Naive thymus-derived CD4-positive, alpha-beta T cell (primary cell): ENCODE measurements around the gene ASB1. TPM values are rescaled to one million over a fixed set of nuclear protein-coding genes. Genes with fewer than 3 reads are reported as not detected.

ENCODE experiments used
- ATAC-seq: fragments of 150-1000 bp; cut with Tn5 transposase; 2 replicates; pipeline ENCODE4 v1.10.0; 2021; ENCODE audit warnings: mild to moderate bottlenecking, moderate library complexity
- CTCF ChIA-PET: fragments of 350-600 bp; sonication (Branson Sonifier 250); formaldehyde crosslinking; loops from one replicate; lab custom pipeline; 2021; ENCODE audit warnings: antibody characterized with exemption; lab: Charles Lee
- POLR2A ChIA-PET: fragments of 350-600 bp; sonication (Branson Sonifier 250); formaldehyde crosslinking; loops from one replicate; lab custom pipeline; 2021; ENCODE audit warnings: antibody characterized with exemption, inconsistent platforms; lab: Charles Lee
- DNase-seq, 9 donors: peaks; one replicate each; pipeline versions ENCODE4 v3.0.0 to v3.0.0-alpha.2; 2020 to 2022; ENCODE audit warnings: mixed read lengths in 1 of 9
- H3K27ac ChIP-seq: one replicate; pipeline ENCODE4 v1.7.0; 2013; ENCODE audit warnings: mild to moderate bottlenecking, low read depth, low read length, moderate library complexity
- H3K27me3 ChIP-seq, 2 donors: one replicate each; pipeline ENCODE4 v1.7.0; 2013; ENCODE audit warnings: low read length in 2 of 2, mild to moderate bottlenecking in 2 of 2, moderate library complexity in 2 of 2; ENCODE audit not compliant: control insufficient read depth in 2 of 2, insufficient read depth in 2 of 2
- H3K36me3 ChIP-seq, 3 experiments: 1 replicate in 2 of 3; 2 replicates in 1 of 3; pipeline ENCODE4 v1.7.0; 2013; ENCODE audit warnings: low read length in 3 of 3, mild to moderate bottlenecking in 3 of 3, moderate library complexity in 1 of 3; ENCODE audit not compliant: insufficient read depth in 3 of 3, control insufficient read depth in 2 of 3
- H3K4me1 ChIP-seq, 2 donors: one replicate each; pipeline ENCODE4 v1.7.0; 2013; ENCODE audit warnings: low read length in 2 of 2, mild to moderate bottlenecking in 2 of 2, moderate library complexity in 1 of 2; ENCODE audit not compliant: control insufficient read depth in 2 of 2, insufficient read depth in 2 of 2
- H3K4me3 ChIP-seq: 2 replicates; pipeline ENCODE4 v1.7.0; 2013; ENCODE audit warnings: mild to moderate bottlenecking, low read length
- H3K9me3 ChIP-seq, 3 experiments: 1 replicate in 2 of 3; 2 replicates in 1 of 3; pipeline ENCODE4 v1.7.0; 2013; ENCODE audit warnings: low read length in 3 of 3; ENCODE audit not compliant: control insufficient read depth in 2 of 3
- H3K27ac Mint-ChIP-seq, 9 donors: one replicate each; pipeline ENCODE4 v1.8.0; 2020 to 2022; ENCODE audit warnings: mixed read lengths in 9 of 9, mild to moderate bottlenecking in 8 of 9, moderate library complexity in 5 of 9, inconsistent platforms in 2 of 9
- H3K27me3 Mint-ChIP-seq, 5 donors: one replicate each; pipeline ENCODE4 v1.8.0; 2021 to 2022; ENCODE audit warnings: mixed read lengths in 5 of 5, mild to moderate bottlenecking in 1 of 5
- H3K36me3 Mint-ChIP-seq, 5 donors: one replicate each; pipeline ENCODE4 v1.8.0; 2020 to 2022; ENCODE audit warnings: mixed read lengths in 5 of 5, mild to moderate bottlenecking in 3 of 5, inconsistent platforms in 1 of 5
- H3K4me1 Mint-ChIP-seq, 7 donors: one replicate each; pipeline ENCODE4 v1.8.0; 2020 to 2022; ENCODE audit warnings: mixed read lengths in 7 of 7, mild to moderate bottlenecking in 3 of 7, inconsistent platforms in 1 of 7
- H3K4me3 Mint-ChIP-seq, 10 donors: one replicate each; pipeline ENCODE4 v1.8.0; 2020 to 2022; ENCODE audit warnings: mild to moderate bottlenecking in 10 of 10, mixed read lengths in 10 of 10, moderate library complexity in 6 of 10, inconsistent platforms in 2 of 10
- H3K9me3 Mint-ChIP-seq, 11 donors: one replicate each; pipeline ENCODE4 v1.8.0; 2020 to 2022; ENCODE audit warnings: mixed read lengths in 11 of 11, mild to moderate bottlenecking in 4 of 11, inconsistent platforms in 1 of 11, moderate library complexity in 1 of 11
- intact Hi-C, 2 donors: fragments of 100-400 bp; cut with micrococcal nuclease; formaldehyde crosslinking; loops; one replicate each; pipeline ENCODE4 v1.15.1; 2023
- polyA plus RNA-seq, 2 donors: library from polyadenylated mRNA; unstranded; fragments of 300-500 nt; fragmentation: Illumina TruSeq; gene quantifications; one replicate each; pipeline ENCODE4 v1.2.3, GENCODE V29; 2021
- total RNA-seq, 6 experiments: library from RNA in 5 of 6; stranded (reverse) in 5 of 6; gene quantifications; 1 replicate in 5 of 6; 2 replicates in 1 of 6; pipeline ENCODE4 v1.2.3 and lab custom pipeline; 2021 to 2026

ASB1 gene
- total and polyA plus RNA-seq, 7 experiments from 2014 or later: 17.5 to 55.2 (median 29.3) TPM

- peaks cover 14 to 36% (median 33%) of the 10 kb centered on the region in 7 donors for H3K4me1 Mint-ChIP-seq
- H3K9me3 Mint-ChIP-seq: no peaks in the 10 kb centered on the region
- intact Hi-C loops: no loop called here
- no peak overlapping the region for H3K4me3 Mint-ChIP-seq
- ATAC-seq (no peak), DNase-seq (no peak)
- H3K27me3 ChIP-seq: no peaks in the 10 kb centered on the region
- peaks cover 14 to 57% (median 35%) of the 10 kb centered on the region in 5 donors for H3K36me3 Mint-ChIP-seq
- H3K36me3 ChIP-seq: peaks cover 9 to 73% (median 14%) of the 10 kb centered on the region in 3 experiments
- H3K4me3 ChIP-seq: no peak overlapping the region
- no peaks in the 10 kb centered on the region for H3K27me3 Mint-ChIP-seq
- peak overlapping the region in 2 of 9 donors; percentile 21 to 44 for H3K27ac Mint-ChIP-seq
- H3K9me3 ChIP-seq: no peaks in the 10 kb centered on the region
- POLR2A ChIA-PET: no interaction called here
- CTCF ChIA-PET: no interaction called here
- no peak overlapping the region for H3K27ac ChIP-seq
- H3K4me1 ChIP-seq: peaks cover 0 to 3% of the 10 kb centered on the region in 2 donors
Observed at GRCh38 chr2:238445409-238446190, 18.9 kb downstream of the ASB1 start.

- no peaks in the 10 kb centered on the region for H3K9me3 ChIP-seq
- H3K27me3 ChIP-seq: no peaks in the 10 kb centered on the region
- ATAC-seq (no peak), DNase-seq (no peak)
- H3K27ac ChIP-seq: no peak overlapping the region
- POLR2A ChIA-PET: no interaction called here
- Mint-ChIP-seq H3K27ac (peak overlapping the region in 2 of 9 donors; percentile 9 to 43), H3K9me3 (no peaks in the 10 kb centered on the region), H3K27me3 (no peaks in the 10 kb centered on the region), H3K4me1 (peaks cover 14 to 29% (median 27%) of the 10 kb centered on the region in 7 donors), H3K36me3 (peaks cover 20 to 63% (median 39%) of the 10 kb centered on the region in 5 donors), H3K4me3 (no peak overlapping the region)
- intact Hi-C loops: no loop called here
- no peaks in the 10 kb centered on the region for H3K4me1 ChIP-seq
- peaks cover 9 to 76% (median 17%) of the 10 kb centered on the region in 3 experiments for H3K36me3 ChIP-seq
- CTCF ChIA-PET: no interaction called here
- H3K4me3 ChIP-seq: no peak overlapping the region
Observed at GRCh38 chr2:238446371-238446770, 19.6 kb downstream of the ASB1 start.

DNA sequence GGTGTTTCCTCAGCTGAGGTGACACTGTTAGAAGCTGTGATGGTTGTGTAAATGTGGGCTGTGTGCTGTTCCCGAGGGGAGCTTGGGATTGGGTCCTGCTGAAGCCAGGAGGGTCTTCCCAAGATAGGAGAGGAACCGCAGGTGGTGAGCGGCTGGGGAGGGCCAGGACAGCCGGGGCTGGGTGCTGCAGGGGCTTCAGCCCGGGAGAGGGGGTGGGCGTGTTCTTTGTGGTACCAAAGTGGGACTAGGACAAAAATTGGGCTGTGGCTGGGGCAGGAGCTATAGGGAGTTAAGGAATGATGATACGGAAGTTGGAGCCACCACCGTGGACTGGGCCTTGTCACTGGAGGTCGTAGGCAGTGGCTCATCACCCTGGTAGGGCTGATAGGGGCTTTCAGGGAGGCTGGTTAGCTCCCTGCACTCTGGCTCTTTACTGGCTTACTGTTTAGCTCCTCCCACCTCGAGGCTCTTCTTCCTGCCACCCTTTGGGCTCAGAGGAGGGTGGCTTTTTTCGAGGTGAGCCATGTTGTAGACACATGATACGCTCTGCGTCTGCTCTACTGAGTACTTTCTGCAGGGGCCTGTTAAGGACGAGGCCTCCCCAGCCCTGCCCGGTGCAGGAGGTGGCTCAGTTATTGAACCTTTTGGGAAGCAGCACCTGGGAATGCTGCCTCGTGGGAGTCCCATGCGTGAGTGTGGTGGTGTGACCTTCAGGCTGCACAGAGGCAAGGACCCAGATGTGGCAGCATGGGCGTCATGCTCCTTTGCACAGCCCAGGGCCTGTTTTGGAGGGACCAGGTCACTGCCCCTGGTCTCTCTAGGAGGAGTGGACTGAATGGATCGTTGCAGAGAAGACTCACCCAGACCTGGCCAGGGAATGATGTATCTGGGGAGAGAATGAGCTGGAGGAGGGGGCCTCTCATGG, 21.6 kb downstream of the ASB1 start:
- H3K36me3 Mint-ChIP-seq: peaks cover 25 to 71% (median 45%) of the 10 kb centered on the region in 5 donors

GRCh38 chr2:238449241-238449640, 22.5 kb downstream of the ASB1 start:
- no peak overlapping the region for H3K4me3 Mint-ChIP-seq
- H3K27ac Mint-ChIP-seq: no peak overlapping the region
- H3K9me3 Mint-ChIP-seq: peaks cover 0 to 5% (median 0%) of the 10 kb centered on the region in 11 donors
- Histone ChIP-seq H3K4me1 (no peaks in the 10 kb centered on the region), H3K27me3 (no peaks in the 10 kb centered on the region), H3K4me3 (no peak overlapping the region), H3K9me3 (no peaks in the 10 kb centered on the region), H3K36me3 (peaks cover 9 to 82% (median 24%) of the 10 kb centered on the region in 3 experiments), H3K27ac (no peak overlapping the region)
- no peaks in the 10 kb centered on the region for H3K27me3 Mint-ChIP-seq
- intact Hi-C loops: no loop called here
- H3K36me3 Mint-ChIP-seq: peaks cover 24 to 67% (median 45%) of the 10 kb centered on the region in 5 donors
- no peak for DNase-seq
- ChIA-PET POLR2A (no interaction called here), CTCF (interaction anchor here (0.5 to 0.6 kb wide), 2 partner anchors 12 to 614 kb away, joined by 3 read pairs; no protein-coding TSS in a partner anchor)
- H3K4me1 Mint-ChIP-seq: peaks cover 2 to 14% (median 7%) of the 10 kb centered on the region in 7 donors
- ATAC-seq: no peak

More for the DNA sequence above, 21.6 kb downstream of the ASB1 start:
- ChIA-PET POLR2A (no interaction called here), CTCF (interaction anchor here (0.5 to 0.6 kb wide), 2 partner anchors 13 to 613 kb away, joined by 3 read pairs; no protein-coding TSS in a partner anchor)
- Histone ChIP-seq H3K9me3 (no peaks in the 10 kb centered on the region), H3K4me3 (no peak overlapping the region), H3K36me3 (peaks cover 9 to 86% (median 24%) of the 10 kb centered on the region in 3 experiments), H3K4me1 (no peaks in the 10 kb centered on the region), H3K27ac (no peak overlapping the region), H3K27me3 (no peaks in the 10 kb centered on the region)
- Mint-ChIP-seq H3K4me1 (peaks cover 7 to 14% (median 10%) of the 10 kb centered on the region in 7 donors), H3K9me3 (peaks cover 0 to 2% (median 0%) of the 10 kb centered on the region in 11 donors), H3K27ac (peak overlapping the region in 4 of 9 donors; percentile 31 to 59 (median 53)), H3K27me3 (no peaks in the 10 kb centered on the region), H3K4me3 (no peak overlapping the region)
- intact Hi-C loops: no loop called here
- DNase-seq (no peak), ATAC-seq (no peak)

DNA sequence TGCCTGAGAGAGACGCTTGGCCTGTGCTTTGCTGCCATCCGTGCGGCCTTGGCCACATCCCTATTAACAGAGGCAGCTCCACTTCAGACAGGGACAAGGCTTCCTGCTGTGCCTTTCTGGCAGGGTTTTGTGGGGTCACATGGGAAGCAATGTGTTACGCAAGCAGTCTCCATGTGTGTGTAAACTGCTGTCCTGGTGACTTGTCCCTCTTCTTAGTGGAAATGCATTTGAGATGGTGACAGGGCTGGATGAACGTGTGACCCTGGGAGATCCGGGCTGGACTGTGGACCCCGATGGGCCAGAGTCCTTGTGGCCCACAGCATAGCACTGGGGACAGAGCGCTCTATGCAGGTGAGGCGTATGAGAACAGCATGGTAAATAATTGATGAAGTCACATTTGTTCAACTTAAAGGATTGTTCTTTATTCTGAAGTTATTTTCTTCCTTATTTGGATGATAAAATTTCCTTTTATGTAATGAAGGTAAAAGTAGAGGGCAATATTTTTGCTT, 23.2 kb downstream of the ASB1 start:
- intact Hi-C loops: no loop called here
- Mint-ChIP-seq H3K4me3 (no peak overlapping the region), H3K4me1 (peaks cover 0 to 12% (median 3%) of the 10 kb centered on the region in 7 donors), H3K27me3 (no peaks in the 10 kb centered on the region), H3K9me3 (peaks cover 0 to 8% (median under 1%) of the 10 kb centered on the region in 11 donors), H3K36me3 (peaks cover 21 to 62% (median 43%) of the 10 kb centered on the region in 5 donors), H3K27ac (peak overlapping the region in 2 of 9 donors; percentile 5 to 19)
- POLR2A ChIA-PET: no interaction called here
- DNase-seq (no peak), ATAC-seq (peak; percentile 18)
- no peak overlapping the region for H3K4me3 ChIP-seq
- no peak overlapping the region for H3K27ac ChIP-seq
- H3K4me1 ChIP-seq: no peaks in the 10 kb centered on the region
- peaks cover 9 to 75% (median 16%) of the 10 kb centered on the region in 3 experiments for H3K36me3 ChIP-seq
- H3K9me3 ChIP-seq: no peaks in the 10 kb centered on the region
- no peaks in the 10 kb centered on the region for H3K27me3 ChIP-seq
- CTCF ChIA-PET: no interaction called here

DNA sequence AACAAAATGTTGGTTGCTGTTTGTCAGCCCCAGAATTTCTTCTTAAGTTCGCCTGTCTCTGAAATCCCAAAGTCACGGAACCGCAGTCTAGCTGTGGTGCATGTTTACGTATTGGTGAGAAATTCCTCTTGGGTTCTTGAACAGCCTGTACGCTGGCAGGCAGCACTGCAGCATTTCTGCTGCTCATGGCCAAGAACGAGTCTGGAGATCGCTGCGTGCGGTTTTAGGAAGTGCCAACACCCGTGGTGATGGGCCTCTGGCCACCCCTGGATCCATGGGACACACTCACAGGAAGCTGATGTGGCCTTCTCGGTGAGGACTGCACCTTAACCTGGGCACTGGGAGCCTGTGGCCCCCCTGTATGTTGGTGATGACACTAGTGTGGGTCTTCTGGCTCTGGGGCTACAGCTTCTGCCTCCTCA, 23.7 kb downstream of the ASB1 start:
- Mint-ChIP-seq H3K36me3 (peaks cover 21 to 57% (median 46%) of the 10 kb centered on the region in 5 donors), H3K9me3 (peaks cover 0 to 10% (median 5%) of the 10 kb centered on the region in 11 donors), H3K27me3 (no peaks in the 10 kb centered on the region), H3K4me3 (no peak overlapping the region), H3K27ac (no peak overlapping the region), H3K4me1 (peaks cover 0 to 12% (median 3%) of the 10 kb centered on the region in 7 donors)
- Histone ChIP-seq H3K4me1 (no peaks in the 10 kb centered on the region), H3K9me3 (no peaks in the 10 kb centered on the region), H3K4me3 (no peak overlapping the region), H3K27ac (no peak overlapping the region), H3K36me3 (peaks cover 9 to 70% (median 15%) of the 10 kb centered on the region in 3 experiments), H3K27me3 (no peaks in the 10 kb centered on the region)
- no peak for DNase-seq
- POLR2A ChIA-PET: no interaction called here
- ATAC-seq: no peak
- CTCF ChIA-PET: no interaction called here
- intact Hi-C loops: no loop called here
